ENCODE measurements around the gene TAGAP.

Gene TAGAP

GRCh38 chr6:159068904-159069578 is 24.2 kb upstream of the TAGAP start:
- DNase-seq = no peak

- no peak for DNase-seq
These were observed 22.5 kb upstream of the TAGAP start for GRCh38 chr6:159067334-159067733.

- no peak for DNase-seq
These were observed 21.7 kb upstream of the TAGAP start for GRCh38 chr6:159066483-159066882.

GRCh38 chr6:159065759-159066329 is 21.1 kb upstream of the TAGAP start:
- DNase-seq = no peak

- DNase-seq = no peak
These were observed 20.3 kb upstream of the TAGAP start for GRCh38 chr6:159065091-159065490.

GRCh38 chr6:159064477-159064876 is 19.7 kb upstream of the TAGAP start:
- no peak for DNase-seq

GRCh38 chr6:159063549-159063948 is 18.8 kb upstream of the TAGAP start:
- DNase-seq = no peak

- no peak for DNase-seq
These were observed 18.2 kb upstream of the TAGAP start for GRCh38 chr6:159062976-159063375.

- DNase-seq = no peak
These were observed 17.8 kb upstream of the TAGAP start for GRCh38 chr6:159062564-159062945.

GRCh38 chr6:159061805-159062563 is 17.2 kb upstream of the TAGAP start:
- no peak for DNase-seq

GRCh38 chr6:159061146-159061545 is 16.4 kb upstream of the TAGAP start:
- no peak for DNase-seq

GRCh38 chr6:159059885-159060506 is 15.2 kb upstream of the TAGAP start:
- no peak for DNase-seq

GRCh38 chr6:159059141-159059540 is 14.3 kb upstream of the TAGAP start:
- DNase-seq = no peak

GRCh38 chr6:159056899-159057298 is 12.1 kb upstream of the TAGAP start:
- DNase-seq = no peak

- DNase-seq = no peak
These were observed 11.6 kb upstream of the TAGAP start for GRCh38 chr6:159056432-159056831.

- no peak for DNase-seq
These were observed 11.2 kb upstream of the TAGAP start for GRCh38 chr6:159056003-159056402.

GRCh38 chr6:159053781-159054398 is 9.1 kb upstream of the TAGAP start:
- DNase-seq = no peak

GRCh38 chr6:159052720-159053119 is 7.9 kb upstream of the TAGAP start:
- no peak for DNase-seq

- no peak for DNase-seq
These were observed 3.3 kb upstream of the TAGAP start for GRCh38 chr6:159047891-159048685.

GRCh38 chr6:159045801-159046200 is 1.0 kb upstream of the TAGAP start:
- DNase-seq = no peak

GRCh38 chr6:159043947-159044346 is 844 bp downstream of the TAGAP start:
- DNase-seq = no peak

- DNase-seq = no peak
These were observed 1.5 kb downstream of the TAGAP start for GRCh38 chr6:159043251-159043650.

- DNase-seq = no peak
These were observed 2.0 kb downstream of the TAGAP start for GRCh38 chr6:159042826-159043181.
